Pancreas (tissue), 10 donors: ENCODE data around the gene SIKE1. TPM values are rescaled to one million over a fixed set of nuclear protein-coding genes. Genes with fewer than 3 reads are reported as not detected.
"Not testable (repeated sequence)": the region's sequence is repeated elsewhere in the genome, so short reads cannot be mapped to it uniquely, and the experiment has no call there.

Source experiments
- ATAC-seq, 4 donors: fragments of 200-7000 bp; cut with Tn5 transposase; one replicate each; pipeline versions ENCODE4 v1.8.0 to v1.9.1; 2020; ENCODE audit warnings: mild to moderate bottlenecking in 4 of 4, moderate library complexity in 4 of 4
- DNase-seq, 6 donors: peaks; one replicate each; pipeline ENCODE4 v3.0.0-alpha.2; 2020
- FAIRE-seq: peaks from 2 replicates; lab custom pipeline; 2012; peaks lifted over from hg19 to GRCh38; lab: Jason Lieb, UNC
- H3K27ac ChIP-seq, 4 donors: fragments of 200-600 bp; sonication (generic); 1 replicate in 3 of 4; 2 replicates in 1 of 4; pipeline versions ENCODE4 v1.5.0 to v1.8.0; 2020
- H3K27me3 ChIP-seq, 4 donors: fragments of 200-600 bp; one replicate each; pipeline ENCODE4 v1.8.0; 2021
- H3K36me3 ChIP-seq, 3 donors: fragments of 200-600 bp; sonication (generic) in 1 of 3; one replicate each; pipeline versions ENCODE4 v1.5.0 to v1.8.0; 2020 to 2021
- H3K4me1 ChIP-seq, 3 donors: fragments of 200-600 bp; one replicate each; pipeline ENCODE4 v1.8.0; 2021
- H3K4me3 ChIP-seq, 4 donors: fragments of 200-600 bp; sonication (generic) in 2 of 4; one replicate each; pipeline versions ENCODE4 v1.5.0 to v1.8.0; 2020 to 2021
- H3K9me3 ChIP-seq, 4 donors: fragments of 200-600 bp; one replicate each; pipeline ENCODE4 v1.8.0; 2021
- CTCF ChIP-seq, 4 donors: fragments of 200-600 bp; sonication (generic) in 3 of 4; IDR thresholded peaks; one replicate each; pipeline versions ENCODE4 v1.5.0 to v1.8.0; 2021; ENCODE audit warnings: antibody characterized with exemption in 4 of 4
- WGBS, 2 donors: extraction: QIAGEN DNeasy Blood & Tissue Kit; methylation state at CpG; one replicate each; pipeline ENCODE4 v1.1.7; 2013; 5-methylcytosine and 5-hydroxymethylcytosine counted together
- intact Hi-C, 3 donors: fragments of 100-400 bp; cut with DNase I; formaldehyde crosslinking; loops; one replicate each; pipeline versions ENCODE4 v1.11.1 to v1.14.2; 2022
- polyA plus RNA-seq, 2 donors: library from polyadenylated mRNA; stranded (reverse); fragments of 200-250 nt; gene quantifications; one replicate each; pipeline ENCODE4 v1.2.3, GENCODE V29; 2013
- total RNA-seq, 6 donors: library from RNA; stranded (reverse); fragmentation: NEBNext Ultra II Directional in 4 of 6; extraction: Animal tissue kit (Norgen Biotek cat#: 25700) in 4 of 6; gene quantifications; one replicate each; pipeline versions ENCODE4 v1.2.1 to v1.2.4, GENCODE V29; 2021 to 2023
- donor health status: healthy with polysubstance abuse.
- donor health status: DM: no; HTN: no; CAD: no; lungs with moderate emphysema.
- donor health status: DM: no; HTN: no; CAD: no.
- donor health status: control.
- donor health status: control.
- donor health status: Bipolar disorder and iron deficiency.
- donor health status: DM: yes; HTN: yes; CAD: no.
- donor health status: DM: no; HTN: no; CAD: no.
- donor health status: DM: no; HTN: no; CAD: no.
- donor health status: DM: yes; HTN: yes; CAD: no.

The SIKE1 gene
- total RNA-seq (10 to 100 TPM; 11.7 to 23.5 (median 18.8) TPM), polyA plus RNA-seq (1 to 10 TPM; 8.6 to 10.0 TPM)

GRCh38 chr1:114780344-114781226 is at the start of gene SIKE1:
Gene SIKE1, minus strand, starts transcription at chr1:114780685. Its CDS starts 78 bp downstream, at chr1:114780607.
- intact Hi-C loops: no loop called here
- TF ChIP-seq CTCF (IDR thresholded peaks at IDR 0.05): no peak
- peak; percentile 91 to 98 (median 93) for DNase-seq
- peaks cover 6 to 9% (median 6%) of the 10 kb centered on the region in 3 donors for H3K4me1 ChIP-seq
- no peak for FAIRE-seq
- peak; percentile 98 to 99 (median 99) for ATAC-seq
- H3K27ac ChIP-seq: peak within 1 kb of the TSS; percentile 76 to 88 (median 82)
- WGBS, 2 donors: 16 to 18% methylated on average over 53 of the region's 53 CpGs
- H3K36me3 ChIP-seq: peaks cover 0 to 1% (median 0%) of the 10 kb centered on the region in 3 donors
- H3K9me3 ChIP-seq: no peaks in the 10 kb centered on the region
- H3K4me3 ChIP-seq: peak within 1 kb of the TSS; percentile 62 to 97 (median 78)
- no peaks in the 10 kb centered on the region for H3K27me3 ChIP-seq

GRCh38 chr1:114830075-114830474 is 49.6 kb upstream of the SIKE1 start:
- H3K4me1 ChIP-seq, H3K9me3 ChIP-seq, H3K27ac ChIP-seq, H3K36me3 ChIP-seq, H3K4me3 ChIP-seq, DNase-seq, FAIRE-seq, H3K27me3 ChIP-seq, intact Hi-C loops, ATAC-seq: not testable (repeated sequence)
- 41 to 44% methylated on average over 1 of the region's 1 CpG for WGBS, 2 donors

GRCh38 chr1:114828251-114828650 is 47.8 kb upstream of the SIKE1 start:
- intact Hi-C loops: no loop called here
- no peak for TF ChIP-seq CTCF (IDR thresholded peaks at IDR 0.05)
- ATAC-seq (no peak), FAIRE-seq (no peak), DNase-seq (no peak)
- Histone ChIP-seq H3K4me1 (no peaks in the 10 kb centered on the region), H3K9me3 (peaks cover 0 to 2% (median 0%) of the 10 kb centered on the region in 4 donors), H3K36me3 (no peaks in the 10 kb centered on the region), H3K4me3 (no peak overlapping the region), H3K27ac (no peak overlapping the region), H3K27me3 (no peaks in the 10 kb centered on the region)
- 65 to 79% methylated on average over 5 of the region's 5 CpGs for whole genome bisulfite sequencing, 2 donors

GRCh38 chr1:114821978-114822377 is 41.5 kb upstream of the SIKE1 start:
- Histone ChIP-seq H3K36me3 (no peaks in the 10 kb centered on the region), H3K27me3 (no peaks in the 10 kb centered on the region), H3K27ac (no peak overlapping the region), H3K4me1 (no peaks in the 10 kb centered on the region), H3K4me3 (no peak overlapping the region), H3K9me3 (peaks cover 0 to 2% (median 0%) of the 10 kb centered on the region in 4 donors)
- no peak for DNase-seq
- no peak for ATAC-seq
- intact Hi-C loops: no loop called here
- TF ChIP-seq CTCF (IDR thresholded peaks at IDR 0.05): no peak
- FAIRE-seq: no peak

- Histone ChIP-seq H3K4me1 (no peaks in the 10 kb centered on the region), H3K27me3 (no peaks in the 10 kb centered on the region), H3K36me3 (no peaks in the 10 kb centered on the region), H3K4me3 (no peak overlapping the region), H3K27ac (no peak overlapping the region), H3K9me3 (no peaks in the 10 kb centered on the region)
- TF ChIP-seq CTCF (IDR thresholded peaks at IDR 0.05): no peak
- ATAC-seq: no peak
- whole genome bisulfite sequencing, 2 donors: 73 to 78% methylated on average over 2 of the region's 2 CpGs
- intact Hi-C loops: no loop called here
- FAIRE-seq: no peak
- DNase-seq: no peak
These were observed 39.9 kb upstream of the SIKE1 start for GRCh38 chr1:114820392-114820791.
